GM21576 (cell line): Measurements from ENCODE around the gene NKAIN4.

Source experiments
- ATAC-seq: cut with Tn5 transposase; IDR thresholded peaks from one replicate; pipeline ENCODE4 v1.9.1; 2021; ENCODE audit warnings: mild to moderate bottlenecking, moderate library complexity; ENCODE audit not compliant: unreplicated experiment

NKAIN4 gene

GRCh38 chr20:63288581-63289251 lies 34.5 kb upstream of the NKAIN4 start:
- ATAC-seq = no peak

GRCh38 chr20:63287697-63288580 lies 33.7 kb upstream of the NKAIN4 start:
- no peak for ATAC-seq

GRCh38 chr20:63286781-63287696 lies 32.8 kb upstream of the NKAIN4 start:
- no peak for ATAC-seq

GRCh38 chr20:63285636-63286615 lies 31.7 kb upstream of the NKAIN4 start:
- no peak for ATAC-seq

GRCh38 chr20:63284981-63285524 lies 30.8 kb upstream of the NKAIN4 start:
- no peak for ATAC-seq

GRCh38 chr20:63284544-63284949 lies 30.3 kb upstream of the NKAIN4 start:
- no peak for ATAC-seq

- no peak for ATAC-seq
These were observed 29.8 kb upstream of the NKAIN4 start for GRCh38 chr20:63284083-63284440.

GRCh38 chr20:63283397-63284082 lies 29.3 kb upstream of the NKAIN4 start:
- ATAC-seq = no peak

- ATAC-seq = no peak
These were observed 28.7 kb upstream of the NKAIN4 start for GRCh38 chr20:63282946-63283345.

GRCh38 chr20:63281742-63282665 lies 27.7 kb upstream of the NKAIN4 start:
- no peak for ATAC-seq

GRCh38 chr20:63280929-63281545 lies 26.8 kb upstream of the NKAIN4 start:
- no peak for ATAC-seq

- no peak for ATAC-seq
These were observed 26.1 kb upstream of the NKAIN4 start for GRCh38 chr20:63280371-63280770.

GRCh38 chr20:63279931-63280330 lies 25.7 kb upstream of the NKAIN4 start:
- no peak for ATAC-seq

- no peak for ATAC-seq
These were observed 24.4 kb upstream of the NKAIN4 start for GRCh38 chr20:63278661-63279060.

- no peak for ATAC-seq
These were observed 23.4 kb upstream of the NKAIN4 start for GRCh38 chr20:63277466-63278272.

- no peak for ATAC-seq
These were observed 22.7 kb upstream of the NKAIN4 start for GRCh38 chr20:63276956-63277355.

- ATAC-seq = no peak
These were observed 21.6 kb upstream of the NKAIN4 start for GRCh38 chr20:63275825-63276224.
